Measurements from ENCODE around the gene TSNAXIP1.

TSNAXIP1 gene

GRCh38 chr16:67806428-67807147 is at the start of gene TSNAXIP1, which contains the start of gene RANBP10:
TSS of gene TSNAXIP1 (plus strand) at chr16:67806889. CDS start at chr16:67807150, 261 bp downstream.
TSS of gene RANBP10 (minus strand) at chr16:67806560. CDS start at chr16:67806536, 24 bp downstream.
- DNase-seq, result peak; percentile 98

- DNase-seq, result no peak
These were observed 48.7 kb upstream of the TSNAXIP1 start for GRCh38 chr16:67758006-67758405.

GRCh38 chr16:67758966-67759365 is 47.7 kb upstream of the TSNAXIP1 start:
- no peak for DNase-seq

- DNase-seq, result no peak
These were observed 46.3 kb upstream of the TSNAXIP1 start for GRCh38 chr16:67760206-67760955.

GRCh38 chr16:67760956-67761230 is 45.8 kb upstream of the TSNAXIP1 start:
- DNase-seq, result no peak

- no peak for DNase-seq
These were observed 44.8 kb upstream of the TSNAXIP1 start for GRCh38 chr16:67761924-67762323.

- DNase-seq, result no peak
These were observed 44.3 kb upstream of the TSNAXIP1 start for GRCh38 chr16:67762385-67762784.

GRCh38 chr16:67763066-67763465 is 43.6 kb upstream of the TSNAXIP1 start:
- no peak for DNase-seq

- no peak for DNase-seq
These were observed 42.5 kb upstream of the TSNAXIP1 start for GRCh38 chr16:67764158-67764667.

- DNase-seq, result no peak
These were observed 40.4 kb upstream of the TSNAXIP1 start for GRCh38 chr16:67766291-67766690.

- DNase-seq, result no peak
These were observed 38.7 kb upstream of the TSNAXIP1 start for GRCh38 chr16:67767953-67768352.

GRCh38 chr16:67770346-67770991 is 36.2 kb upstream of the TSNAXIP1 start:
- DNase-seq, result no peak

- no peak for DNase-seq
These were observed 33.6 kb upstream of the TSNAXIP1 start for GRCh38 chr16:67773099-67773498.

GRCh38 chr16:67773569-67774456 is 32.9 kb upstream of the TSNAXIP1 start:
- no peak for DNase-seq

- DNase-seq, result no peak
These were observed 32.2 kb upstream of the TSNAXIP1 start for GRCh38 chr16:67774457-67774853.

- DNase-seq, result no peak
These were observed 31.4 kb upstream of the TSNAXIP1 start for GRCh38 chr16:67775273-67775672.

- DNase-seq, result no peak
These were observed 27.3 kb upstream of the TSNAXIP1 start for GRCh38 chr16:67779256-67780014.

- no peak for DNase-seq
These were observed 25.7 kb upstream of the TSNAXIP1 start for GRCh38 chr16:67780847-67781564.

- no peak for DNase-seq
These were observed 25.1 kb upstream of the TSNAXIP1 start for GRCh38 chr16:67781565-67781921.

- DNase-seq, result no peak
These were observed 23.9 kb upstream of the TSNAXIP1 start for GRCh38 chr16:67782567-67783352.

- no peak for DNase-seq
These were observed 23.4 kb upstream of the TSNAXIP1 start for GRCh38 chr16:67783353-67783725.

Measured in NCI-H1694 treated with DMSO at 0.1 percent for 48 hours (cell line).